Right lobe of liver (tissue), 4 donors: ENCODE results near the gene EPHB6.

Experiments used
- CTCF ChIP-seq, 4 donors: fragments of 200-600 bp in 3 of 4; fragments of 450-650 bp in 1 of 4; IDR thresholded peaks; one replicate each; pipeline versions ENCODE4 v1.5.1 to v1.8.0; 2016 to 2022; ENCODE audit warnings: antibody characterized with exemption in 4 of 4, mild to moderate bottlenecking in 2 of 4
- POLR2A ChIP-seq: fragments of 450-650 bp; IDR thresholded peaks from one replicate; pipeline ENCODE4 v1.6.1; 2017; ENCODE audit warnings: antibody characterized with exemption, mild to moderate bottlenecking
- donor health status: DM: no; HTN: no; CAD: no.
- donor health status: DM: no; HTN: no; CAD: no.
- donor health status: DM: no; HTN: yes; CAD: no.

- no peak for TF ChIP-seq CTCF (IDR thresholded peaks at IDR 0.05)
- TF ChIP-seq POLR2A, result no peak
Measured at GRCh38 chr7:142808802-142809583, 45.9 kb upstream of the EPHB6 start.
